Endothelial cell of umbilical vein (primary cell): Measurements from ENCODE around the gene NUDT6. TPM values are rescaled to one million over a fixed set of nuclear protein-coding genes. Genes with fewer than 3 reads are reported as not detected.

Source experiments
- BruUV-seq: library from RNA; stranded (reverse); fragments of 400-500 nt; replicated peaks from 2 replicates; lab custom pipeline; 2021; lab: Mats Ljungman, UMichigan
- CTCF ChIA-PET: fragments of 300-600, 350-600 bp; sonication (Branson Sonifier 250); formaldehyde crosslinking; loops from one replicate; lab custom pipeline; 2021; ENCODE audit warnings: antibody characterized with exemption, inconsistent platforms; lab: Charles Lee
- POLR2A ChIA-PET: fragments of 300-600, 350-600 bp; sonication (Branson Sonifier 250); formaldehyde crosslinking; loops from one replicate; lab custom pipeline; 2021; ENCODE audit warnings: antibody characterized with exemption, inconsistent platforms; lab: Charles Lee
- DNase-seq: peaks from one replicate; pipeline ENCODE4 v3.0.0-alpha.2; 2011; ENCODE audit warnings: low read depth, low spot score
- FAIRE-seq: peaks from 2 replicates; lab custom pipeline; 2011; peaks lifted over from hg19 to GRCh38; lab: Jason Lieb, UNC
- H2AFZ ChIP-seq: 2 replicates; pipeline ENCODE4 v1.6.0; 2012; ENCODE audit warnings: low read depth, low read length, control low read depth, inconsistent platforms
- H3K27ac ChIP-seq: 2 replicates; pipeline ENCODE4 v1.5.1; 2011; ENCODE audit warnings: low read depth, mild to moderate bottlenecking, control low read depth, low read length, moderate library complexity; ENCODE audit not compliant: insufficient read depth
- H3K27me3 ChIP-seq, 2 experiments: 2 replicates each; pipeline versions ENCODE4 v1.6.0 to v1.6.1; 2011; ENCODE audit warnings: low read length in 2 of 2, mixed read lengths in 1 of 2; ENCODE audit not compliant: control insufficient read depth in 2 of 2, insufficient read depth in 2 of 2
- H3K36me3 ChIP-seq, 2 experiments: 2 replicates in 1 of 2; 3 replicates in 1 of 2; pipeline ENCODE4 v1.5.1; 2011; ENCODE audit warnings: low read length in 2 of 2, mild to moderate bottlenecking in 1 of 2, moderate library complexity in 1 of 2; ENCODE audit not compliant: control insufficient read depth in 2 of 2, insufficient read depth in 2 of 2; ENCODE audit errors: extremely low read depth in 1 of 2
- H3K4me1 ChIP-seq: 3 replicates; pipeline ENCODE4 v1.5.1; 2011; ENCODE audit warnings: mild to moderate bottlenecking, low read length; ENCODE audit not compliant: control insufficient read depth, insufficient read depth; ENCODE audit errors: extremely low read depth
- H3K4me2 ChIP-seq: 2 replicates; pipeline ENCODE4 v1.6.1; 2011; ENCODE audit warnings: low read length, control low read depth, mixed read lengths; ENCODE audit not compliant: insufficient read depth
- H3K4me3 ChIP-seq, 3 experiments: fragments of 200-600 bp in 1 of 3; sonication (generic), shearing (Covaris generic) in 1 of 3; replicated peaks in 1 of 3; 2 replicates each; pipeline ENCODE4 v1.5.1; 2011 to 2016; ENCODE audit warnings: control low read depth in 3 of 3, low read length in 3 of 3, mild to moderate bottlenecking in 2 of 3, inconsistent platforms in 1 of 3, low read depth in 1 of 3, moderate library complexity in 1 of 3; ENCODE audit not compliant: insufficient read depth in 1 of 3
- H3K79me2 ChIP-seq: 2 replicates; pipeline ENCODE4 v1.6.0; 2012; ENCODE audit warnings: low read length, inconsistent platforms; ENCODE audit not compliant: control insufficient read depth, insufficient read depth
- H3K9ac ChIP-seq: replicated peaks from 2 replicates; pipeline ENCODE3; 2011; ENCODE audit warnings: low read length, control low read depth; ENCODE audit not compliant: insufficient read depth; ENCODE audit errors: extremely low read depth
- H3K9me1 ChIP-seq: replicated peaks from 3 replicates; pipeline ENCODE4 v1.6.0; 2011; ENCODE audit warnings: mild to moderate bottlenecking, low read length; ENCODE audit not compliant: control insufficient read depth, insufficient read depth; ENCODE audit errors: extremely low read depth
- H3K9me3 ChIP-seq: replicated peaks from 2 replicates; pipeline ENCODE4 v1.5.1; 2012; ENCODE audit warnings: low read length, inconsistent platforms; ENCODE audit not compliant: control insufficient read depth, insufficient read depth
- H4K20me1 ChIP-seq: replicated peaks from 2 replicates; pipeline ENCODE3; 2011; ENCODE audit warnings: mild to moderate bottlenecking, low read length; ENCODE audit not compliant: control insufficient read depth, insufficient read depth; ENCODE audit errors: extremely low read depth
- EZH2 ChIP-seq: IDR thresholded peaks from 2 replicates; pipeline ENCODE4 v1.6.1; 2012; ENCODE audit warnings: borderline replicate concordance, low read depth, mild to moderate bottlenecking, moderate library complexity, low read length, inconsistent platforms; ENCODE audit not compliant: severe bottlenecking
- FOS ChIP-seq: IDR thresholded peaks from 2 replicates; pipeline ENCODE4 v1.6.1; 2011; ENCODE audit warnings: mild to moderate bottlenecking, low read length, moderate library complexity, borderline replicate concordance; ENCODE audit not compliant: insufficient read depth
- GATA2 ChIP-seq: IDR thresholded peaks from 2 replicates; pipeline ENCODE4 v1.7.0; 2011; ENCODE audit warnings: low read depth, mild to moderate bottlenecking, moderate library complexity, mixed read lengths, low read length; ENCODE audit not compliant: insufficient read length, insufficient read depth
- JUN ChIP-seq: IDR thresholded peaks from 2 replicates; pipeline ENCODE4 v1.6.1; 2011; ENCODE audit warnings: borderline replicate concordance, low read depth; ENCODE audit not compliant: insufficient read length, insufficient read depth
- MYC ChIP-seq: IDR thresholded peaks from one replicate; pipeline ENCODE4 v1.6.1; 2011; ENCODE audit warnings: mild to moderate bottlenecking, low read depth, low read length
- POLR2A ChIP-seq: IDR thresholded peaks from 2 replicates; pipeline ENCODE4 v1.6.1; 2012; ENCODE audit warnings: low read depth, mild to moderate bottlenecking, control low read depth, low read length
- POLR2AphosphoS5 ChIP-seq: IDR thresholded peaks from 2 replicates; pipeline ENCODE4 v1.6.1; 2012; ENCODE audit warnings: low read depth, mild to moderate bottlenecking, control low read depth, low read length, moderate library complexity; ENCODE audit not compliant: insufficient read depth
- dilution Hi-C: fragments of 300-500 bp; cut with MboI; formaldehyde crosslinking; loops from one replicate; pipeline ENCODE4 v1.15.0; 2019; ENCODE audit warnings: low sequenced_read_pairs; ENCODE audit not compliant: extremely low pct_ligation_motif_present
- intact Hi-C: fragments of 100-400 bp; cut with micrococcal nuclease; formaldehyde crosslinking; loops from one replicate; pipeline ENCODE4 v1.10.0; 2022
- polyA plus RNA-seq, 4 experiments: library from polyadenylated mRNA; depleted of rRNA in 3 of 4; stranded (reverse) in 3 of 4; unstranded in 1 of 4; fragments of >200 nt; gene quantifications; 2 replicates each; pipeline versions ENCODE4 v1.2.1 to v1.2.3, GENCODE V29; 2011 to 2012; ENCODE audit warnings: missing spikeins in 1 of 4
- total RNA-seq: library from RNA; stranded (reverse); gene quantifications from 2 replicates; pipeline ENCODE4 v1.2.3, GENCODE V29; 2021
- TF ChIP-seq, protein P1 (sequence below), 2 donors: IDR thresholded peaks; 1 replicate in 1 of 2; 2 replicates in 1 of 2; pipeline ENCODE4 v1.5.1; 2011; ENCODE audit warnings: low read length in 2 of 2, mild to moderate bottlenecking in 2 of 2, moderate library complexity in 2 of 2, control low read depth in 1 of 2, inconsistent platforms in 1 of 2, low read depth in 1 of 2; ENCODE audit not compliant: insufficient read depth in 1 of 2; ENCODE audit errors: extremely low read depth in 1 of 2
- TF ChIP-seq, protein P2 (sequence below): IDR thresholded peaks from 2 replicates; pipeline ENCODE4 v1.6.1; 2011; ENCODE audit not compliant: insufficient read depth, insufficient read length

The NUDT6 gene
- total and polyA plus RNA-seq, 2 donors (not counting 3 experiments of a cell fraction or from before 2014, with no cell fraction given): 5.1 to 5.4 TPM

DNA sequence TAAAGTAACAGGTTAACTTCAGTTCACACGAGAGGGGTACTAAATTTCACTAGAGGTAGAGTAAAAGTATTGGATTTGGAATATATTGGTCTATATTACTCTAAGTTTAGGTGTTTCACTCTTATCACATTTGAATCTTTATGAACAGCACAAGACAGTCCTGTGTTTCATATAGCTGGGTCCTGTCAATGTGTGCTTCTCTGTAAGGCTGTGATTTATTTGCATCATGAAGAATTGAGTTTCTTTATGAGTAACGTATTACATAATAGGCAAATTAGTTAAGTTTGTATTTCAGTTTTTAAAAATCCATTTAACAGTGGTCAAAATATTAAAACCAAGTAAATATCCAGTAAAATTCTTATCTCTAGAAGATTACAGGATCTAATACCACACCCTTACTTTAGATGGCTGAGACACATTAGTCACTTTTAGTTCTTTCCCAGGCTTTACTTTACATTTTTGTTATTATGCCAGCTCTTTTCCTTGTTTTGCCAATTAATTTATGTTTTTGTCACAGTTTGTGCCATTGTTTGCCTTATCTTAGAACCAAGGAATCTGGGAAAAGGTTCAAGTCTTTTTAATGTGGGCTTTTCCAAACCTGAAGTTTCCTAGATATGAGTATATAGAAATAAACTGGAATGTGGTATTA, 32.1 kb downstream of the NUDT6 start:
- DNase-seq: peak; percentile 92
- intact Hi-C loops (loop anchor here (2.0 kb wide), 1 partner anchor 63 kb away; the partner anchor contains the start of gene FGF2), dilution Hi-C loops (no loop called here)
- FAIRE-seq: peak; percentile 72
- no TSS peak for BruUV-seq
- Histone ChIP-seq H3K9ac (peak overlapping the region; percentile 29), H4K20me1 (no peaks in the 10 kb centered on the region), H3K9me1 (no peaks in the 10 kb centered on the region), H3K4me1 (peaks cover 26% of the 10 kb centered on the region), H3K27me3 (no peaks in the 10 kb centered on the region), H3K9me3 (no peaks in the 10 kb centered on the region), H3K79me2 (no peaks in the 10 kb centered on the region), H3K4me3 (no peak overlapping the region), H3K4me2 (peak overlapping the region; percentile 70), H3K36me3 (peaks cover 0 to 5% of the 10 kb centered on the region in 2 experiments), H2AFZ (no peak overlapping the region), H3K27ac (peak overlapping the region; percentile 66)
- CTCF ChIA-PET: interaction anchor here (0.7 to 2.3 kb wide), 6 partner anchors 39 to 572 kb away, joined by 3 to 6 read pairs (median 4); partner anchors contain the start of gene BBS12
- TF ChIP-seq GATA2: no peak
- no peak for TF ChIP-seq MYC
- TF ChIP-seq POLR2AphosphoS5: no peak
- TF ChIP-seq, protein P1, sequence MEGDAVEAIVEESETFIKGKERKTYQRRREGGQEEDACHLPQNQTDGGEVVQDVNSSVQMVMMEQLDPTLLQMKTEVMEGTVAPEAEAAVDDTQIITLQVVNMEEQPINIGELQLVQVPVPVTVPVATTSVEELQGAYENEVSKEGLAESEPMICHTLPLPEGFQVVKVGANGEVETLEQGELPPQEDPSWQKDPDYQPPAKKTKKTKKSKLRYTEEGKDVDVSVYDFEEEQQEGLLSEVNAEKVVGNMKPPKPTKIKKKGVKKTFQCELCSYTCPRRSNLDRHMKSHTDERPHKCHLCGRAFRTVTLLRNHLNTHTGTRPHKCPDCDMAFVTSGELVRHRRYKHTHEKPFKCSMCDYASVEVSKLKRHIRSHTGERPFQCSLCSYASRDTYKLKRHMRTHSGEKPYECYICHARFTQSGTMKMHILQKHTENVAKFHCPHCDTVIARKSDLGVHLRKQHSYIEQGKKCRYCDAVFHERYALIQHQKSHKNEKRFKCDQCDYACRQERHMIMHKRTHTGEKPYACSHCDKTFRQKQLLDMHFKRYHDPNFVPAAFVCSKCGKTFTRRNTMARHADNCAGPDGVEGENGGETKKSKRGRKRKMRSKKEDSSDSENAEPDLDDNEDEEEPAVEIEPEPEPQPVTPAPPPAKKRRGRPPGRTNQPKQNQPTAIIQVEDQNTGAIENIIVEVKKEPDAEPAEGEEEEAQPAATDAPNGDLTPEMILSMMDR (IDR thresholded peaks at IDR 0.05; ENCODE audit: extremely low read depth in 1 of 2, insufficient read depth in 1 of 2, low read depth in 1 of 2, low read length in 2 of 2): no peak
- no peak for TF ChIP-seq EZH2
- TF ChIP-seq POLR2A: no peak
- TF ChIP-seq FOS: no peak
- TF ChIP-seq, protein P2, sequence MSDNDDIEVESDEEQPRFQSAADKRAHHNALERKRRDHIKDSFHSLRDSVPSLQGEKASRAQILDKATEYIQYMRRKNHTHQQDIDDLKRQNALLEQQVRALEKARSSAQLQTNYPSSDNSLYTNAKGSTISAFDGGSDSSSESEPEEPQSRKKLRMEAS: no peak
- no peak for TF ChIP-seq JUN
- POLR2A ChIA-PET: interaction anchor here (0.6 kb wide), 1 partner anchor 72 kb away, joined by 5 read pairs; no protein-coding TSS in a partner anchor
